ENCODE results near the gene NCOA7.

Gene NCOA7

DNA sequence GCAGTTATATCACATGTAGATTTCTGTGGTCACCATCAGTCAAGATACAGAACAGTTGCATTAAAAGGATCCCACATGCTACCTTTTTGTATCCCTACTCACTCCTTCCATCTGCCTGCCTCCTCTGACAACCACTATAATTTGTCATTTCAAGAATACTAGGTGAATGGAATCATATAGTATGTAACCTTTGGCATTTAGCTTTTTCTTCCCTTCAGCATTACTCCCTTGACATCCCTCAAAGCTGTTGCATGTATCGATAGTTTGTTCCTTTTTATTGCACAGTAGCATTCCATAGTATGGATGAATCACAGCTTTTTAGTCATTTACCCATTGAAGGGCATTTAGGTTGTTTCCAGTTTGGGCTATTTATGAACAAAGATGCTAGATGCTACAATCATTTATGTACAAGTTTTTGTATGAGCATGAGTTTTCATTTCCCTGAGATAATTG lies 26.1 kb downstream of the NCOA7 start:
- DNase-seq: no peak

DNA sequence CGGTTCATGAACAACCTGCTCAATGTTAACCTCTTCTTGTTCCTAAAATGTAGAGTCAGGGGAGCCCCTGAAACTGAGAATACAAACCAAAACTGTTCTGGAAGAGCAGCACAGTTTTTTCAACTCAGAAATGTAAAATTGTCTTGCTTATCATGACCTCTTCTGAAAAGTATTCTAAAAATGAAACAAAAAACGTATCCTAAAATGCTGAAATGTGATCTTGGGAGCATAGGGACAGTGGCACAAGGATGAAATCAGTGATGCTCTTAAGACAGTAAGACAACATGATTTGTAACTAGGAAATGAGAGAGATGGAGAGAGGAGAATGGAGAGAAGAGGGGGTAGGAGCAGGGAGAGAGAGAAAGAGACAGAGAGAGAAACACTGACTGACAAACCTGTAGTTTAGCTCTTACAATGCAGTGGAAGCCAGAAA lies 27.5 kb downstream of the NCOA7 start:
- DNase-seq: no peak

DNA sequence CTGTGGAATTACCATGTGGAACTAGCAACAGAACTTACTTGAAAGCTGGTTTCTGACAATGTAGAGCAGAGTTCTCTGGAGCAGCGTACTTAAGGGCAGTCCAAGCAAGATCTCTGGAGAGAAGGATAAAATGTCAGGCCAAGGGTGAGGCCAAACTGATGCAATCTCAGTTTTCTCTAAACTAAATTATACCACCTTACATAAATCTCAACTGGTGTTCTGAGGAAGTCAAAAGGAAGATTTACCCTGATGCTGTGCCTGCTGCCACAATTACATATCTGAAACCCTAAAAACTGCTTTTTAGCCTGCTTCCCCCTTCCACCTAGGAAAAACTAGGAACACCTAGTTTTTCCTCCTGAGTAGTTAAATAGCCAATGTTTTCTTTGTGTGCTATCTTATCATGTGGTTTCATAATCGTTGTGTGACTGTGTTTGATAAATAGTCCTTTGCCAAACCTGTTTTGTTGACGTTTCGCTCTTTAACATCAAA lies 28.1 kb downstream of the NCOA7 start:
- DNase-seq: no peak

DNA sequence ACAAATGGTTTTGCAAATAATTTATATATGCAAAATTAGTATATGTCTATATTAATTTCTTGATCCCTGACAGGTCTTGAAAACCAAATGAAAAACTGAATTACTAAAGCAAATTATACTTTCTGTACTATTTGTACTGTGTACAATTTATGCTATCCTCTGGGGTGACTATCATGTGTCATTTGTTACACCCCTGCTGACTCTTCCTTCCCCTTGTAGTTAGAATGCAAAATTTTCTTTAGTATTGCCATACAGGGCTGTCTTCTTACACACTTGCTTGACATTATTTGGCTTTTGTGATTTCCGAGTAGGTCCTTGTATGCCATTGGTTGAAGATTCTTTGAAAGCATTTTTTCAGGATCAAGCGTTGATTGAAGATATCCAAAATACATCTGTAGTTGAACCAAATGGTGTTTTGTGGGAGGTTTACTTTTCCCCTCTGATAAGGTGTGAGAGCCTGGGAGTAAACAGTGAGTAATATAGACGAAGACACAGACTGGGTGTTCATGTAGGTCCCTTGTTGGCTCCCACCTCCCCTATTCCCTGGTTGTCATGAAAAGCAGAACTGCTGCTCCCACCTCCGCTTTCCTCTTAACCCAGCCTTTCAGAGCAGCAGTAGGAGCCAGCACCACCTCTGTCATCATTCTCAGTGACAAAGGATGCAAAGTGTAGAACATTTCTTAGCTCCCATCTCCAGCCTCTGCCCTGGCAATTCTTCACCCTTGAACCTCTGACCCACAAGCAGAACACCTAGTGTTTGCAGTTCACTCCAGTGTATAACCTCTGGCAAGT lies 29.0 kb downstream of the NCOA7 start:
- no peak for DNase-seq

DNA sequence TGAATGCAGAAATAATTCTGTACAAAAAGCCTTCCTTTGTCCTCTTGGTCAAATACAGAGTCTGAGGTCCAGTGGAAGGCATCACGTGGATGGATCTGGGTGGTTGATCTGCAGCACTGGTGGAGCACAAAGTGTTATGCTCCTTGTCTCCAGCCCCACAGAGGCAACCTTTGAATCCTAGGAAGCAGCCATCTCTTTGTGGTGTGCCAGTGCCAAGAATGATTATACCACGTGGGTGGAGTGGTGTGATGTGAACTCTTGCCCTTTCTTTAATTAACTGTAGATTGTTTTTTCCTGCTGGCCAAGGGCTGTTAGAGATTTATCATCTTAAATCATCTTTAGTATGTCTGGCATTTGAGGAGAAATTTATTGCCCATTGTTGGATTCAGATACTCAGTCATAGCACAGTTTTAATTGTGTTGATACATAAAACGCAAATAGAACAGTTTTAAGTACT lies 31.1 kb downstream of the NCOA7 start:
- DNase-seq: no peak

DNA sequence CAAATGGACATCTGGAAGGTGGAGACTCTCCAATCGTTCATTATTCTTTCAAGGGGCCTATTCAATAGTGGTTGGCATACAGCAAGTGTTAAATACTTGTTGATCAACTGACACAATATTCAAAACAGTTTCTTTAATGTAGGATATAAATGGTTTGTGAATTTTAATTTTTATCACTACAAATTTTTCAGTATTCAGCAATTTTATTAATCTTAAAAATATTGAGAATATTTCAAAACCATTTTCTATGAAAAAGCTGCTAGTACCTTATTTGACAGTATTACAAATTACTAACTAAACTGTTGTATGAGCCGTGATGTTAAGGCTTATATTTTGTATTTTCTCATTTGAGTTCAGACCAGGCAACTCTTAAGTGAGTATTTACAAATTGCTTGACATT lies 32.4 kb downstream of the NCOA7 start:
- DNase-seq: no peak

DNA sequence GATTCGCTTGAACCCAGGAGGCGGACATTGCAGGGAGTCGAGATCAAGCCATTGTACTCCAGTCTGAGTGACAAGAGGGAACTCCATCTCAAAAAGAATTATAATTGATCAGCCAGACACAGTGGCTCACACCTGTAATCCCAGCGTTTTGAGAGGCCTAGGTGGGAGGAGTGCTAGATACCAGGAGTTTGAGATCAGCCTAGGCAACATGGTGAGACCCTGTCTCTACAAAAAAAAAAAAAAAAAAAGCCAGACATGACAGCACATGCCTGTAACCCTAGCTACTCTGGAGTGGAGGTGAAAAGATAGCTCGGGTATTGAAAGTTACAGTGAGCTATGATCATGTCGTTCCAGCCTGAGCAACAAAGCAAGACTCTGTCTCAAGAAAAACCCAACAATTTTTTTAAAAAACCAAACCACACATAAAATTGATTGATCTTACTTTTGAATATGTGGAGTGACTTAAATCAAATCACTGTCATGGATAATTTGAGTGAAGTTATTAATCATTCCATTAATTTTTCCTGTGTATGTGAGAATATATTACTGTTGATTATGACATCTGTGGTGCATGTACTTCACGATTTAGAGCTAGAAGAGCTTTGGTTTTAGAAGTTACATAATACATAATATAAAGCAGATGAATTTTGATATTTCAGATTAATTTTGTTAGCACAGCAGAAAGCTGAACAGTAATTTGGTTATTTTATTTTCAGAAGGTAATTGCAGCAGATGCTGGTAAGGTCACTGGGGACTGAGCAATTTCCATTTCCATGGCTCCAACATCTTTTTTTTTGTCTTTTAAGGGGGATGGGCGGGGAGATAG lies 34.4 kb downstream of the NCOA7 start:
- DNase-seq: no peak

DNA sequence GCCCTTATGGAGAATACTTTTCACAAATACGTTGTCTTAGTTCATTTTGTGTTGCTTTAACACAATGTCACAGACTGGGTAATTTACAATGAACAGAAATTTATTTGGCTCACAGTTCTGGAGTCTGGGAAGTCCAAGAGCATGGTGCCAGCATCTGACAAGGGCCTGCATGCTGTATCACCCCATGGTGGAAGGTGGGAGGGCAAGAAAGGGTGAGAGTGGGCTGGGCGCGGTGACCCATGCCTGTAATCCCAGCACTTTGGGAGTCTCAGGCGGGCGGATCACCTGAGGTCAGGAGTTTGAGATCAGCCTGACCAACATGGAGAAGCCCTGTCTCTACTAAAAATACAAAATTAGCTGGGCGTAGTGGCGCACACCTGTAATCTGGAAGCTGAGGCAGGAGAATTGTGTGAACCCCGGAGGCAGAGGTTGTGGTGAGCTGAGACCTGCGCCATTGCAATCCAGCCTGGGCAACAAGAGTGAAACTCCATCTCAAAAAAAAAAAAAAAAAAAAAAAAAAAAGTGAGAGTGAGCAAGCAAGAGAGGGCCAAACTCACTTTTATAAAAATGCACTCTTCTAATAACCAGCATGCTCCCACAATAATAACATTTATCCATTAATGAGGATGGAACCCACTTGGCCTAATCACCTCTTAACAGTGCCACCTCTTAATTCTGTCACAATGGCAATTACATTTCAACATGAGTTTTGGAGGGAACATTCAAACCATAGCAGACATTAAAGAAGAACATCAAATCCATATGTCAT lies 36.1 kb downstream of the NCOA7 start:
- DNase-seq: no peak

DNA sequence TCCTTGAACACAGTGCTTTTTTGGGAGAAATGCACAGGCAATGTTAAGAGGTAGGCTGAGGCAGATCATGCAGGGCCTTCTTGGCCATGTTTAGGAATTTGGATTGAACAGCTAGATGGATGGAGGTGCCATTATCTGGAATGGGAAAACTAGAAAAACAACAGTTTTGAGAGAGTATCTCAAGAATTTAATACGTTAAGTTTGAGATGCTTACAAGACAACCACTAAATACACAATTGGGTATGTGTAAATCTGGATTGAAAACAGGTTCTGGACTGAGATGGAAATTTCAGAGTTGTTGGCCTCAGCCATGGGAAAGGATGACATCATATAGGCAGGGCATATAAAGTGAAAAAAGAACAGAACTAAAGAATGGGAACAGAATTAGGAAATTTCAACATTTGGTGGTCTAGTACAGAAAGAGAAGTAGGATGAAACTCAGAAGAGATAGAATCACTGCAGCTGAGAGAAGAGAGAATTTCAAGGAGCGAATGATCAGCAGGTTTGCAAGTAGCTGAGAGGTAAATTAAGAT lies 37.1 kb downstream of the NCOA7 start:
- DNase-seq: no peak

DNA sequence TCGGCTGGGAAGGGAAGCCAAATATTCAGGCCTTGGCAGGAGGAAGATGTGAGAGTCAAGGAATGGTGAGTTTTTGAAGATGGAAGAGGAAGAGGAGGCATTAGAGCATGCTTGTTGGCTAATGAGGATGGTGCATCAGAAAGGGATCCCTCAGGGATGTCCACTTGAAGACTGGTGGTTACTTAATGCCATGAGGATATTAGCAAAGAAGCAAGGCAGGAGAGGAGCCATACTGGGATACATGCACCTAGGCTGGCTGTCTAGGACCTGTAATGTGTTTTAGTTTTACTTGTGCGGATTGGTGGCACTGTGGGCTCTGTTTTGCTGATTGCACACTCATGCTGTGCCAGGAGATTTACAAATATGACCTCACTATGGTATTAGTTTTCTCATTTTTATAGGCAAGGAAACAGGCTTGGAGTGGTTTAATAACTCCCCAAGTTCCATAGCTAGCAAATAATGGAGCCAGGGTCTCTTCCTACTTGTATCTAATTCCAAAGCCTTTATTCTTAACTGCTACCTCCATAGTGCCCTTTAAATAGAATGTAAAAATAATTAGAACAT lies 37.8 kb downstream of the NCOA7 start:
- DNase-seq: no peak

DNA sequence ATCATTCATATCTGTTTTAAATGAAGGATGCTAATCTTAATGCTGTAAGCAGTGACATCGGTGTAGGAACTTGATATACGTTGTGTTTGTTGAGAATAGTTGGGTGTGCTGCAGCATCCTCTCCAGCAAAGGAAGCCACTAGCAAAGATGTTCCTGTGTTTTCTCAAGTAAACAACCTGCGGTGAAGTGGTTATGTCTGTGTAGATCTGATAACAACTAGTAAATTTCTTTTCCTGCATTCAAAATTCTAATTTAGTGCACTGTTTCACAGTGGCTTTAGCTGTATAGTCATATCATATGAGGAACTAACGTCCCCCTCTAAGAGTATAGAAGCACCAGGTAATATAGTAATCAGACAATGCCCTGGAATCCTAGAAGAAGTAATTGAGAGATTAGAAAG lies 38.7 kb downstream of the NCOA7 start:
- no peak for DNase-seq

DNA sequence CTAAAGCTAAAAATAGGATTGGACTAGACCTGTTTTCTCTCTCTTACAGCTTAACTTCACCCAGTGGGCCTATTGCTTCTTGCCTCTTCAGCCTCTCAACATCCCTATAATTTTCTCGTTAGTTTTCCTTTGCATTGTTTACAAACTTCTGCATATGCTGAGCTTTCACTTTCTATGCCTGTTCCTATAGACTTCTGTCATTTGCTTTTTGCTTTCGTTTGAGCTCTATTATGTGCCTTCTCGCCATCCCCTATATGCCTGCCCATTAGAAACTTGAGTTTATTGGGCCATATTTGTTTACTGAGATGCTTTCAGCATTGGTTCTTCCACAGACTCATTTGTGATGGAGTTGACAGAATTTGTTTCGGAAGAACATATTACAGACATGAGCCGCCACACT lies 40.9 kb downstream of the NCOA7 start:
- DNase-seq: no peak

DNA sequence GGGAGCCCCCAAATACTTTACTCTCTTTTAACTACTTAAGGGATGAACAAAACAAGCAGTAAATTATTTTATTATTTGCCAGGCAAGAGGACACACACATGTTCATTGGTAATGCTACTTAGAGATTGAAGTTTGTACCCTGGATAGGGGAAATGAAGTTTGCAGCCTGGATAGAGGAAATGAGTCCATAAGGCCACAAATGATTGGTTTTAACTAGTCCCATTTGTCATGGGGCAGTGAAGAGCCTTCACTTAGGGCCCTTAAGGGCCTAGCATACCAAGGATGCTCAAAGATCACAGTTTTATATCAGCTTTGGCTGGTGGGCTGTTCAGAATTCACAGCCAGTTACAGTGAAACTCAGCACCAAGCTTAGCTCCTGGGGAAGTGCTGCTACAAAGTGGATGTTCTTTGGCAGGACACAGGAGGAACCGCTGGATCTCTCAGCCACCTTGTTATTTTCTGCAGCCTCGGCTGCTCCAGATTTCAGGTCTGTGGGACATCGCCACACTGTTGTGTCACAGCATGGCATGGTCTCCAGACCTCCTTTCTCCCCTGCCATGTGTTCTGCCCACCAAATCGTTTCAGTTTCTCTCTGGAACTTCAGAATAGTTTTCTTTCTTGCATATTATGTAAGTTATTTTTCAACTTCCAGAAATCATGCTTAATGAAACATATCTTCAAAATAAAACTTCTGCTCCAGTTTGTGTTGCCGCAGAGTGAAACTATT lies 41.8 kb downstream of the NCOA7 start:
- DNase-seq: no peak

DNA sequence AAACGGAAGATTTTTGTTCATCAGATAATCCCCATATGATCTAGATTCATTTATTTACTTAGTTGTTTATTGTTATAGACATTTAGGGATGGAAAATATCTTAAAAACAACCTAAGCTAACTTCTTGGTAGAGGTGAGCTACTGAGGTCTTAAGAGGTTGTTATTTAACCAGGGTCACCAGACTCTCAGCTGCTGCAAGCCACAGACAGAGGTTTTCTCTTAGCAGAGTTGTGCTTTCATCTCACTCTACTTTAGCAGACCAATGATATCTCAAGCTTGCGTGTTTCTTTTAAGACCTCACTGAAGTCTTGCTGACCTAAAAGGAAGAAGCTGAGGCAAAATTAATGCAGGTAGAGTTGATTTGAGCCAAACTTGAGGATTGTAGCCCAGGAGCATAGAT lies 43.6 kb downstream of the NCOA7 start:
- no peak for DNase-seq

DNA sequence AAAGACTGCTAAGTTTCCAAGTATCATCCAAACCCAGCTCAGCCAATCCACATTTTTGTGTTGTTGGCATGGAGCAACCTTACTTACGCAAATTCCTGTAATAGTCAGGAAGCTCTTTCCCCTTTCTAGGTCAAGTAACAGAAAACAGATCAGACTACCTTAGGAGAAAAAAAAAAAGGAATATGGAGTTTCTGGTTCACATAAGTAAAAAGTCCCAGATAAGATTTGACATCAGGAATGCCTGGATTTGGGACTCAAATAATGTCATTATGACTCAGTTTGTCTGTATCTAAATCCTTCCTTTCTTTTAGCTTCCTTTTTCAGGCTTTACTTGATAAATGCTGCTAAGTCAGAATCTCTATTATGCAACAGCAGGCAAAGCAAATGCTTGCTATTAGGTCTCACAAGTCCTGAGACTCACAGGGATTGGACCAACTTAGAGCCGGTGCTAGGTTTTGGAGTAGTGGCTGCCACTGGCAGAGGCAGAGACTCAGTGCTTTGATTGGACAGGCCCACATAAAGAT lies 44.5 kb downstream of the NCOA7 start:
- no peak for DNase-seq

DNA sequence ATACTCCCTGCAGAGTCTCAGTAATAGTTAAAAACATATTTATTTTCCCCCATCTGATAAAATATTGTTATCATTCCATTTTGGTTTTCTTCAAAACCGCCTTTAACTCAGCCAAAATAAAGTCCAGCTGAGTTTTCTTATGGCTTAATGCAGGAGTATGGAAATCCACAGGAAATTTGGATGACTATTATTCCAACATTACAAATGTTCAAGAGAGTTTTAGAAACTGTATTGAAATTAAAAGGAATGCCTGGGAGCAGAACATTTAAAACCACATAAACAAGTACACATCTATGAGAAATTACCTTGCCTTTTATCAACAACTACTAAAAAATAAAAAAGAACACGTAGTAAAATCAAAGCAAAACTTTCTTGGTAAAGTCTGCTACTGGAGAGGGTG lies 45.7 kb downstream of the NCOA7 start:
- DNase-seq: no peak

DNA sequence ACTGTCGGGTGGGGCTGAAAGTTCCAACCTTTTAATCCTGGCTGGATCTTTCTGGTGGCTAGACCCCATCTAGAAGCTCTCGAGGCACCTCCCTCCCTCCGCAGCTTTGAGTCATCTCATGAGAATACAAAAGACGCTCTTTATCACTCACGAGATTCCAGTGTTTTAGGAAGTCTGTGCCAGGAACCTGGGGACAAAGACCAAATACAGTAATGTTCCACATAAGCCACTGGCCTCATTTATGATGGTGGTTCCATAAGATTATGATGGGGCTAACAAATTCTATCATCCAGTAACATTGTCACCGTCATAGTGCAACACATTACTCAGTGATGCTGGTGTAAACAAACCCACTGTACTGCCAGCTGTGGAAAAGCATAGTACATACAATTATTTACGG lies 48.7 kb downstream of the NCOA7 start:
- no peak for DNase-seq

DNA sequence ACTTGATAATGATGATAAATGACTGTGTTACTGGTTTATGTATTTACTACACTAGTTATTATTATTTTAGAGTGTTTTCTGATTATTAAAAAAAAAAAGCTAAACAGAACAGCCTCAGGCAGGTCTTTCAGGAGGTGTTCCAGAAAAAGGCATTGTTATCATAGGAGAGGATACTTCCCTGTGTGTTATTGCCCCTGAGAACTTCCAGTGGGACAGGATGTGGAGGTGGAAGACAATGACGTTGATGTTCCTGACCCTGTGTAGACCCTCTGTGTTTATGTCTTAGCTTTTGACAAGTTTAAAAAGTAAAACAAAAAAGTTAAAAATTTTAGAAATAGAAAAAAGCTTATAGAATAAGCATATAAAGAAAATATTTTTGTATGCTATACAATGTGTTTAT lies 49.1 kb downstream of the NCOA7 start:
- DNase-seq: peak; percentile 72

DNA sequence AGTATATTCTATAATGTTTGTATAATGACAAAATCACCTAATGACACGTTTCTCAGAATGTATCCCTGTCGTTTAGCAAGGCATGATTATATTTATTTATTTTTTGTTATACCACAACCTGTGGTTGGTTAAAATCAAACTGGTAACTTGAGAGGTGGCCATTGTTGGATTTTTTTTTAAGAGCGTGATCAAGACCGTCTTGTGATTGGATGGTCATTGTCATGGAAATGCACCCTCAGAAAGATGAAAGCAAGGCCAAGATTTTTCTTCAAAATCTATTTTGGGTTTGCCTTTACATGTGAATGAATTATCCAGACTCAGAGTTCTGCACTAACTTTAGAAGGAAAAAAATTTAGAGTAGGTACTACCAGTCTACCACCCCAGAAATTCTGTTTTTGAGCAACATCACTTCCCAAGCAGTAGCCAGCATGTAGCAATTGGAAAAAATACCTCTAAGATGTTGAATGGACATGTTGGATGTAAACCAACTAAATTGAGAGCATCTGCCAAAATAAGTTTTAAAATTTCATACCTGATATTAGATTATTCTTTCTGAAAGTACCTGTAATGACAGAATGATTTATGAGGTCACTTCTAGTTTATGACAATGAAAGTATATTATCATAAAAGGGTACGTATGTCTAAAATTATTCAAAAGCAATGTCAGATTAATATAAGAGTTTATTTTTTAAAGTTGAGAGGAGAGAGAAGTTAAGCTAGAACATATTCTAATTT lies 50.8 kb downstream of the NCOA7 start:
- DNase-seq: no peak

DNA sequence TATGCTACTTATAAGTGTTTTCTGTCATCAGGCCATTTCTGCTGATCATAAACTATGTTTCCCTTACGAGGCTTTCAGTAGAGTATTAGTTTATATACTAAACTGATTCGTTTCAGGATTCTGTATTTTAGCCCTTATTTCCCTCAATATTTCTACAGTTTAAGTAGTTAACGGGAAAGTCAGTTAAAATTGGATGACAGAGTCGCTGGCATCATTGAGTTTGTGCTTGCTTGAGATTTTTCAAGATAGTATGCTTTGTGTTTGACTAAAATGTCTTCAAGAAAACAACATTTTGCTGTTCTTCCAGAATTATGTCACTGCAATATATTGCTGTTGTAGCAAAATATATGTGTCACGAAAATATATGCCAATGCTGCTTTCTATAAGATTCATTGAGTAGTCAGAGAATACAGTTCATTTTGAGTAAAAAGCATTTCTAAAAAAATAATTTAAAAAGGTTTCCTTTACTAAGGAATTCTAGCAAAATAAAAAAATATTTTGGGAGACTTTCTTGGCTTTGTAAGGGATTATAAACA lies 51.4 kb downstream of the NCOA7 start:
- no peak for DNase-seq

DNA sequence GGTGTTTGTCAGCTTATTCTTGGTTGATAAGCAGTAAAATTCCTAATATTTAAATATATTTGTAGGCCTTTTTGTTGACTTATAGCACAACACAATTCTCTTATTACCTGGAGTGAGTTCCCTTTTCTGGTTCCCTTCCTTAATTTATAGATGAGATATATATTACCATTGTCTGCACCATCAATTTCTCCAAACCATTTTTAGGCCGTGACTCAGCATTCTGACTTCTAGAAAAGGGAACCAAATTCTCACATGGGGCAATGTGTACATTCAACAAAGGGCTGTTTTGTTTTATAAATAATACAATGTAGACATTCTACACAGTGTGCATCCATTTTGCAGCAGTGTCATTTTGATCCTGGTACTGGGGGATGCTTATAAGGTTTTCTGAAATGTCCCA lies 52.8 kb downstream of the NCOA7 start:
- DNase-seq: no peak

Data from NCI-H1417 treated with DMSO at 0.1 percent for 48 hours (cell line).